GM21515 (cell line): ENCODE measurements around the gene ZNF385A.

ENCODE experiments used
- ATAC-seq: cut with Tn5 transposase; IDR thresholded peaks from one replicate; pipeline ENCODE4 v1.9.1; 2021; ENCODE audit not compliant: unreplicated experiment

ZNF385A gene

DNA sequence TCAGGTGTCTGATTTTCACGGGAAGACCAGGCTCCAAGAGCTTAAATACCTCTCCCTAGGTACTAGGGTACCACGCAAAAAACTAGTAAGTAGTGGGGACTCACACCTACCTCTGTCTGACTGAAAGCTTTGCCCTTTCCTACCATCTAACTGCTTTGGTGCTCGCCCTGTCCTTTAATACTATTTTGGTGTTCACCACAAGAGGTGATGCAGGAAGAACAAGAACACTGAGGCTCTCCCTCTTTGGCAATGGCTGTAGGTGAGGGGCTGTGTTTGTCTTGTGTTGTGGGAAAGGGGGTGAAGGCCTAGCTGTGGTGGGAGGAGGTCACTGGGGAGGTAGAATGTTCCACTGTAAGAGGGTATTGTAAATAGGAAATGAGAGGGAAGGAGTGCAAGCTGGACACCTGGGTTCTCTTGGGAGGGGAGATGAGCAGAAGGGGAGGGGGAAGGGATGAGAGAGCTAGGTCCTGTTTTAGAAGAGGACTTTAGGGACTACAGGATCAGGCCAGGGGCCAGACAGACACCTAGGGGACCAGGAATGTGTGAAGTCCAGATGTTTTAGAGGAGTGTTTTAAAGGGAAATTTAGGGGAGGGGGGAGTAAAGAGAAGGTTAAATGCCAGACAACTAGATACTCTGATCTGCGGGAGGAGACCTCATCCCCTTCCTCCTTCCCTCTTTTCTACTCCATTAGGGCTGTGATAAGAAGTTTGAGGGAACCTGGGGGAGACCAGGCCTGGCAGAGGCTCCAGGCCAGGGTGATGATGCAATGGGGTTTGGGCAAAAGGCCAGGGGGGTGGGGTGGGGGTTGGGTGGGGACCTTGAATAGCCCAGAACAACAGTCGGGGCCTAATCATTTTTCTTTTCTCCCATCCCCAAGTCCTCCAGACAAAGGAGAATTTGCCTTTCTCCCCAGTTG lies 32.4 kb upstream of the ZNF385A start:
- ATAC-seq, result no peak

DNA sequence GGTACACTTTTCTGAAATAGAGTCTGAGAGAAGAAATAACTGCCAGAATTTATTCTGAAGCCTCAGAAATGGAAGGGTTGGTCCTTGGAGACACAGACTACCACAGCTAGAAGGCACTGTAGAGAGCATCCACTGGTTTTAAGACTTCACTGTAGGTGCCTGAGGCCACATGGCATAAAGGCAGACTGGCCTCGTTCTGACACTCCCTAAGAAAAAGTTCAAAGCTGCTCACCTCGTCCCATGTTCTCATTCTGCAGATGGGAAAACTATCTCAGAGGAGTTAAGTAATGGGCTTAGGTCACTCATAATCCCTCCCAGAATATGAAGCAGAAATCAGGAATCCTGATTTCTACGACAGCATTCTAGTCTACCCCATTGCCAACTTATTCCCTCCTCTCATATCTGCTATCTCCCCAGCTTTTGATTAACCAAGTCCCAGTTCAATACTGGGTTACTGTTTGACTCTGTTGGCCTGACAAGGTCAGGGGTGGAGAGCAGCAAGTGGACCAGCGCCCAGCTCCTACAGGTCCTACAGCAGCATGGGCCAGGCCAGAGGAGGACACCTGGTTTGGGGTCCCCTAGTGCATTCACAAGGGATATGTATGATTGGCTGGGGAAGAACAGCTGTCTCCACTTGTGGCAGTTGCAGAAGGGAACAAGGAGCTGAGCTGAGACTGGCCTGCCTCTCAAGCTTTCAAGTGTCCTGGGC lies 30.8 kb upstream of the ZNF385A start:
- ATAC-seq, result no peak

GRCh38 chr12:54413284-54414190 lies 29.0 kb upstream of the ZNF385A start:
- ATAC-seq, result no peak

DNA sequence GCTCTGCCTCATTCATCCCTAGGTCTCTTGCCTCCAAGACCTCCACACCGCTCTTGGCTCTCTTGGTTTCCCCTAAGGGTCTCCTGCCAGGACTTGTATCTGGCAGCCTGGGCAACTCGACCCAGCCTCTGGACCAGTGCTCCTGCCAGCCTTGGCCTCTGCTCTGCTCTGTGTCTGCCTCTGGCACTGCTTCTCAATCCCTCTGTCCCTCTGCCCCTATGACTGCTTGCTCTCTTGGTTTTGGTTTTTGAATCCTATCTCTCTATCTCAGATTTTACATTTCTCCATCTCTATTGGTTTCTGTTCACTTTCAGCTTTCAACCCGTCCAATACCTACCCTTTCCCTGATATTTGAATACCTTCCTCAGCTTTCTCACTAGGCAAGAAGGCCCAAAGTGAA lies 28.3 kb upstream of the ZNF385A start:
- ATAC-seq, result no peak

- no peak for ATAC-seq
Observed at GRCh38 chr12:54412348-54412747, 27.8 kb upstream of the ZNF385A start.

- ATAC-seq, result no peak
Observed at GRCh38 chr12:54411391-54412241, 27.1 kb upstream of the ZNF385A start.

DNA sequence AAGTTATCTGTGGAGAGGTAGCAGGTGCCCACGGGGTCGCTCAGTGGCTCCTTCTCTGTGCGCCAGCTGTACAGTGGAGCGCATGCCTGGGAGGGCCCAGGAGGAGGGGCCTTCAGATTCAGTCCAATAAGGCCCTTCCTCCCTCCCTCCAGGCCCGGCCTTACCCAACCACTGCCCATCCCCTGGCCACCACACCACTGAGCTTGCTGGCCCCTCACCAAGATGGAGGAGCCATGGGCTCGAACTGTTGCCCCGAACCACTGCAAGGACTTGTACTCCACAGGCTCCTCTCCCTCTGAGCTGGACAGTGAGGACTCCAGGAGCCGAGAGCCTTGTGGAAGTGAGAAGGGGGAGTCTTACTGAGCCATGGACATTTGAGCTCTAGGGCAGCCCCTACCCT lies 24.7 kb upstream of the ZNF385A start:
- ATAC-seq, result no peak

DNA sequence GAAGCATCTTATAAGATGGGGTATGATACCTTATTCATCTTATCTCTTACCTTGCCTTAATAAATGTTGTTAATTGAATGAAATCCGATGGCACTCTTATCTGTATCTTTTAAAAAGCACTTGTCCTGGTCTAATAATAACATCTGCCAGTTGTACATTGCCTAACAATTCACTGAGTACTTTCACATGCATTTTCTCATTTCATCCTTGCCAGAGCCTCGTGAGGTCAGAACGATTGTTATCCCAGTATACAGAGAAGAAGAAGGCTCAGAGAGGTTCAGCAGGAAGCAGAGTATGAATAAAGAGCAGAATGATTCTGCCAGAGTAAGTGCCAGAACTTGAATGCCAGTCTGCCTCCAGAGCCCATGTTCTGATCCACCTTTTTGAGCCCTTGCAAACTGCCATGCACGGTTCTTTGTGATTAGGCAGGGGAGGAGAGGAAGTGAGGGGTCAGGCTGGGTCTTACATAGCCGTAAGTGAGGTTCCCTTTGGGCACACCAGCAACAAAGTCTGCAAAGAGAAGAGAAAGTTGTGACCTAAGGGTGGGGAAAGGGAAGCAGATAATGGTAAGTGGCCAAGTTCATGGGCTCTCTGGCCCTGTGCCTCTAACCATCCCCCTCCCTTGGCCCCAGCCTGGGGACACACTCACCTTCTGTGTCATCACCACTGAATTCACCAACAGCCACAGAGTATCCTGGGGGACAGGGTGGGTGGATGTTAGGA lies 22.8 kb upstream of the ZNF385A start:
- ATAC-seq, result no peak

- no peak for ATAC-seq
Observed at GRCh38 chr12:54405573-54405972, 21.0 kb upstream of the ZNF385A start.

DNA sequence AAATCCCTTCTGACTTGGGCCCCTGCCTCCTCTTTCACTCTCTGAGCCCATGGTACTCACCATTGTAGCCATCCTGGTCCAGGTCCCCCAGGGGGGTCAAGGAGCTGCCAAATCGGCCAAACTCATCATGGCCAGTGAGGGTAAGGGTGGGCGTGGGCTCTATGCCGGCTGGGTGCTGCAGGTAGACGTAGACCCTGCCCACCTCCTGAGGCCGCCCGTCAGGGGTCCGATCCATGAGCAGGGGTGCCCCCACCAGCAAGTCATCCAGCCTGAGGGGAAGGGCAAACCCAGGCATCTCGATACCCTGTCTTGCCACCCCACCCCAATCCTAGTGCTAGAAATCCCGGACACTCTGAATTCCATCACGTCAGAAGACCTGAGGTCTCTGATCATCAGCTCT lies 20.6 kb upstream of the ZNF385A start:
- ATAC-seq, result no peak

DNA sequence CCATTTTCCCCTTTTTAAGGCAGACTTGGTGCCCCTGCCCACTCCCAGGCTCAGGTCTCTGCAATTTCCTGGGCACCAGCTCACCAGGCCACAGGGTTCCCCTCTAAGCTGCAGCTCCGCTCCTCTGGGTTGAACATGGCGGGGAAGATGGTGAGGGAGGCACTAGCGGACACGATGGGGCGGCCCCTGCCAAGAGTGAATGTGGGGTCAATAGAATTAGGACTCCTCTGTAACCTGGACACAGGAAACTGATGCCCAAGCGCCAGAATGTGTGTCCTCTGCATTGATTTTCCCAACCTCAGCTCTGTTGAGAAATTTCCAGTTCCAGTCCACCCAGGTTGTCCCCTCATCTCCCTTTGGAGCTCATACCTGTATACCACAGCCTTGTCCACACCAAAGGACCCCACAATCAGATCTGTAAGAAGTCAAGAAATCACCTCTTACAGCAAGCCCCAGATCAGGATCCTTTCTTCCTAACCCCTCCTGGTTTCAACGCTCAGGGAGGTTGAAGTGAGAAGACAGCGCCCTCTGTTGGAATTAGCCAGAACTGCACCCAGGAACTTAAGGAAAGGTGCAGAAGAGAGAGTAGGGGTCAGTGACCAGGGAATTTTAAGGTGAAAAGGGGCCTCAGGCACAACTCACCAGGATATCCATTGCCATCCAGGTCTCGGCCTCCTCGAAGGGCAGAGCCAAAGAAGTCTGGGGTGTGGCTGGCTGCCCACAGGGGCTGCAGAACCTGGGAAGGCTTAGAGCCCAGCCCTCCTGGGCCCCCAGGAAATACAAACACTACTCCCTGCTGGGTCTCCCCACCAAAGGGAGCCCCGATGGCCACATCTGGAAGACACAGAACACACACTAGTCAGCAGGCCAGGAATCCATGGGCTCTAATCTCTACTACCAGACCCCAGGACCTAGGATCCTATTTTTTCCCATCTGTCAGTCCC lies 19.8 kb upstream of the ZNF385A start:
- ATAC-seq, result no peak

- no peak for ATAC-seq
Observed at GRCh38 chr12:54401119-54401518, 16.6 kb upstream of the ZNF385A start.

GRCh38 chr12:54398995-54399793 lies 14.7 kb upstream of the ZNF385A start:
- peak; percentile 81 for ATAC-seq

- no peak for ATAC-seq
Observed at GRCh38 chr12:54398218-54398617, 13.7 kb upstream of the ZNF385A start.

DNA sequence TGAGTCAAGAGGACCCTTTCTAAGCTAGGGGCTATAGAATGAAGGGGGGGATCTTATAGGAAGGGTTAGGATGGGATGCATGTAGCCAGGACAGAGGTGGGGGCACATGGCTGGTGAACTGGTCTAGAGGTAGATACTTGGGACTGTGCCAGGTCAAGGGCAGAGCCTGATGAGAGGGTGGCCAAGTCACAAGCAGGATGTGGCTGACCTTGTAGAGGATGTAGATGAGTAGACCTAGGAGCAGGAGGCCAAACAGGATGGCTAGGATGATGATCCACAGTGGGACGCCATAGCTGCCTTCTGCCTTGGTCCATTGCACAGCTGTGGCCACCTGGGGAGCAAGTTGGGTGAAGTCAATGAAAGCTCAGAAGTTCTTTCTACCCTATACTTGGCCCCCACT lies 12.6 kb upstream of the ZNF385A start:
- no peak for ATAC-seq

DNA sequence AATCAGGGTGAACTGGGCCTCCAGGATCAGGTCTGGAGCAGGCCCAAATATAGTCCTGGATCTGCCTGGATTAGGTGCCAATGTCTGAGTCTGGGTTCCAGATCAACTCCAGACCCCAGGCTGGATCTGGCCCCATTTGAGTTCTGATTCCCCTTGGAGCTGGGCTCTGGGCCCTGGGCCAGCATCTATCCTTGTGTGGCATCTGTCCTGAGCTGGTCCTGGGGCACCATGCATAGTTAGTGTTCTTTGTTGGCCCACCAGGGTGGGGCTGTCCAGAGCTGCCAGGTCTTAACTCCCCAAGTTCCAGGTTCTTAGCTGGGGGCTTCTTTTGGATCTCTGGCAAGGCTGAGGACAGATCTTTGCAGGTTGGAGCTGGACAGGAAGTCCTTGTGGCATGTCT lies 11.0 kb upstream of the ZNF385A start:
- no peak for ATAC-seq

GRCh38 chr12:54394986-54395385 lies 10.5 kb upstream of the ZNF385A start:
- ATAC-seq, result no peak

GRCh38 chr12:54394281-54394719 lies 9.8 kb upstream of the ZNF385A start:
- ATAC-seq, result no peak
